GM18870 (cell line): ENCODE measurements around the gene TENM3.

Experiments
- ATAC-seq: cut with Tn5 transposase; IDR thresholded peaks from one replicate; pipeline ENCODE4 v1.9.1; 2021; ENCODE audit warnings: moderate library complexity; ENCODE audit not compliant: unreplicated experiment

Gene TENM3

GRCh38 chr4:182251116-182251515 is 7.9 kb downstream of the TENM3 start:
- no peak for ATAC-seq

- no peak for ATAC-seq
Observed at GRCh38 chr4:182252220-182252619, 9.0 kb downstream of the TENM3 start.

- no peak for ATAC-seq
Observed at GRCh38 chr4:182254026-182254780, 11.0 kb downstream of the TENM3 start.

GRCh38 chr4:182255441-182256190 is 12.4 kb downstream of the TENM3 start:
- no peak for ATAC-seq

- ATAC-seq: no peak
Observed at GRCh38 chr4:182257016-182257415, 13.8 kb downstream of the TENM3 start.

- ATAC-seq: no peak
Observed at GRCh38 chr4:182257503-182257902, 14.3 kb downstream of the TENM3 start.

- ATAC-seq: no peak
Observed at GRCh38 chr4:182258441-182259000, 15.3 kb downstream of the TENM3 start.

GRCh38 chr4:182261651-182262223 is 18.5 kb downstream of the TENM3 start:
- no peak for ATAC-seq

- no peak for ATAC-seq
Observed at GRCh38 chr4:182263562-182263961, 20.4 kb downstream of the TENM3 start.

GRCh38 chr4:182264139-182264752 is 21.0 kb downstream of the TENM3 start:
- ATAC-seq: no peak

- no peak for ATAC-seq
Observed at GRCh38 chr4:182265881-182266280, 22.7 kb downstream of the TENM3 start.

- ATAC-seq: no peak
Observed at GRCh38 chr4:182267048-182267447, 23.8 kb downstream of the TENM3 start.

- ATAC-seq: no peak
Observed at GRCh38 chr4:182268966-182269365, 25.8 kb downstream of the TENM3 start.

- no peak for ATAC-seq
Observed at GRCh38 chr4:182271731-182272130, 28.5 kb downstream of the TENM3 start.

GRCh38 chr4:182272151-182272550 is 28.9 kb downstream of the TENM3 start:
- no peak for ATAC-seq

- ATAC-seq: no peak
Observed at GRCh38 chr4:182273191-182273935, 30.2 kb downstream of the TENM3 start.

- ATAC-seq: no peak
Observed at GRCh38 chr4:182276210-182277109, 33.3 kb downstream of the TENM3 start.

GRCh38 chr4:182277377-182277776 is 34.2 kb downstream of the TENM3 start:
- no peak for ATAC-seq

- no peak for ATAC-seq
Observed at GRCh38 chr4:182278729-182279128, 35.5 kb downstream of the TENM3 start.
